Osteoblast (primary cell): ENCODE measurements around the gene MYO5B. TPM values are rescaled to one million over a fixed set of nuclear protein-coding genes. Genes with fewer than 3 reads are reported as not detected.

Source experiments
- DNase-seq: peaks from one replicate; pipeline ENCODE4 v3.0.0; 2011; ENCODE audit warnings: low spot score, mixed read lengths; ENCODE audit not compliant: insufficient read length; ENCODE audit errors: missing footprints
- H2AFZ ChIP-seq: 2 replicates; pipeline ENCODE4 v1.6.0; 2011; ENCODE audit warnings: mild to moderate bottlenecking, low read length
- H3K27ac ChIP-seq: 2 replicates; pipeline ENCODE4 v1.5.1; 2011; ENCODE audit warnings: mild to moderate bottlenecking, low read depth, low read length, moderate library complexity
- H3K27me3 ChIP-seq: 2 replicates; pipeline ENCODE4 v1.6.0; 2012; ENCODE audit warnings: mild to moderate bottlenecking, control low read depth, inconsistent platforms, low read length, moderate library complexity; ENCODE audit not compliant: insufficient read depth
- H3K36me3 ChIP-seq: 2 replicates; pipeline ENCODE4 v1.5.1; 2011; ENCODE audit warnings: mild to moderate bottlenecking, low read length, control low read depth, moderate library complexity; ENCODE audit not compliant: insufficient read depth
- H3K4me1 ChIP-seq: 2 replicates; pipeline ENCODE4 v1.5.1; 2011; ENCODE audit warnings: mild to moderate bottlenecking, low read length, control low read depth, moderate library complexity; ENCODE audit not compliant: insufficient read depth
- H3K4me2 ChIP-seq: 2 replicates; pipeline ENCODE4 v1.6.0; 2011; ENCODE audit warnings: mild to moderate bottlenecking, low read length; ENCODE audit not compliant: insufficient read depth
- H3K4me3 ChIP-seq: fragments of 200-600 bp; sonication (generic); 3 replicates; pipeline ENCODE4 v1.5.1; 2012; ENCODE audit warnings: mild to moderate bottlenecking, low read length, inconsistent platforms; ENCODE audit not compliant: insufficient read depth
- H3K79me2 ChIP-seq: 2 replicates; pipeline ENCODE4 v1.6.0; 2012; ENCODE audit warnings: mild to moderate bottlenecking, low read length, control low read depth, inconsistent platforms; ENCODE audit not compliant: insufficient read depth
- H3K9me3 ChIP-seq: 2 replicates; pipeline ENCODE4 v1.5.1; 2011; ENCODE audit warnings: low read depth, low read length, control low read depth
- H4K20me1 ChIP-seq: 2 replicates; pipeline ENCODE4 v1.6.0; 2012; ENCODE audit warnings: mild to moderate bottlenecking, low read length, control low read depth; ENCODE audit not compliant: insufficient read depth
- CTCF ChIP-seq: IDR thresholded peaks from 2 replicates; pipeline ENCODE4 v1.5.1; 2011; ENCODE audit warnings: mild to moderate bottlenecking, low read depth, low read length, moderate library complexity; ENCODE audit errors: extremely low read depth
- total RNA-seq: library from RNA; depleted of rRNA; stranded (reverse); fragments of >200 nt; gene quantifications from 2 replicates; pipeline ENCODE4 v1.2.3, GENCODE V29; 2012

MYO5B gene
- total RNA-seq, 1 donor, result 0.36 TPM

- Histone ChIP-seq H3K27me3 (peaks cover 8% of the 10 kb centered on the region), H3K9me3 (no peaks in the 10 kb centered on the region), H4K20me1 (no peaks in the 10 kb centered on the region), H3K4me1 (no peaks in the 10 kb centered on the region), H3K27ac (no peak overlapping the region), H3K4me2 (no peak overlapping the region), H3K36me3 (no peaks in the 10 kb centered on the region), H2AFZ (no peak overlapping the region), H3K79me2 (no peaks in the 10 kb centered on the region), H3K4me3 (no peak overlapping the region)
- DNase-seq, result no peak
- no peak for TF ChIP-seq CTCF
These were observed 223.5 kb downstream of the MYO5B start for GRCh38 chr18:49971462-49971861.

GRCh38 chr18:49970319-49970718, 224.6 kb downstream of the MYO5B start:
- no peak overlapping the region for H3K4me2 ChIP-seq
- H3K36me3 ChIP-seq, result no peaks in the 10 kb centered on the region
- H3K27ac ChIP-seq, result no peak overlapping the region
- H3K9me3 ChIP-seq, result no peaks in the 10 kb centered on the region
- peaks cover 8% of the 10 kb centered on the region for H3K27me3 ChIP-seq
- H4K20me1 ChIP-seq, result no peaks in the 10 kb centered on the region
- no peak for DNase-seq
- no peak for TF ChIP-seq CTCF
- H3K79me2 ChIP-seq, result no peaks in the 10 kb centered on the region
- no peaks in the 10 kb centered on the region for H3K4me1 ChIP-seq
- H2AFZ ChIP-seq, result no peak overlapping the region
- no peak overlapping the region for H3K4me3 ChIP-seq

GRCh38 chr18:49968644-49969309, 226.2 kb downstream of the MYO5B start:
- Histone ChIP-seq H3K4me3 (no peak overlapping the region), H3K27me3 (peaks cover 8% of the 10 kb centered on the region), H3K4me2 (no peak overlapping the region), H3K9me3 (no peaks in the 10 kb centered on the region), H3K27ac (no peak overlapping the region), H3K79me2 (no peaks in the 10 kb centered on the region), H3K4me1 (no peaks in the 10 kb centered on the region), H4K20me1 (no peaks in the 10 kb centered on the region), H3K36me3 (no peaks in the 10 kb centered on the region), H2AFZ (no peak overlapping the region)
- TF ChIP-seq CTCF, result no peak
- no peak for DNase-seq

- Histone ChIP-seq H3K79me2 (no peaks in the 10 kb centered on the region), H2AFZ (no peak overlapping the region), H3K36me3 (no peaks in the 10 kb centered on the region), H3K4me1 (no peaks in the 10 kb centered on the region), H3K27me3 (peaks cover 4% of the 10 kb centered on the region), H4K20me1 (no peaks in the 10 kb centered on the region), H3K27ac (no peak overlapping the region), H3K4me2 (no peak overlapping the region), H3K4me3 (no peak overlapping the region), H3K9me3 (no peaks in the 10 kb centered on the region)
- no peak for DNase-seq
- TF ChIP-seq CTCF, result no peak
These were observed 227.2 kb downstream of the MYO5B start for GRCh38 chr18:49967636-49968313.
